ENCODE measurements around the gene PDE4D. TPM values are rescaled to one million over a fixed set of nuclear protein-coding genes. Genes with fewer than 3 reads are reported as not detected.

PDE4D gene
- total RNA-seq, 1 donor from 2014 or later, result 34.5 TPM

DNA sequence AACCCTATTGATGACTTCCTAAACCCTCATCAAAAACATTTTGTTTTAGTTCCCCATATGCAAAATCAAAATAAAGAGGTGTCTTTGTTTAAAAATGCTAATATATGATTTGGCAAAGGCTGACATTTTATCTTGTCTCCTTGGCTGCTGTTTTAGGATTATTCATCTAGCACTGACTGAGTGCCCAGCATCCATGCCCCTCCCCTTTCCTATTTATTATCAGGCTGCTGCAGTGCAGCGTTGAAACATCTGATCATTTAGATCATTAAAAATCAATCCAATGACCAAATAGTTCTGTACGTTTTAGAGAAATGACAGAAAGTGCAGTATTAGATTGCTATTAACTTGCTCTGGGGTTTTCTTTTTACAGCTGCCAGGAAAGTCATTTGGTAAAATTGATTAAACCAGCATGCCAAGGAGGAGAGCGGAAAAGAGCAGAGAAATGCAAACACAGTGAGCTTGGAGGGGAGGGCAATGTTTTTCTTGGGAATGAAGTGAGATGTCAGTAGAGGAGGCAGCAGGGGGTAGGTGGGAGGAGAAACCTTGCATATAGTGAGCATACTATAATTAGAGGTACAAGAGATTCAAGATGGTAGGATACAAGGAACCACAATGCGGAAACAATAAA, 286.3 kb downstream of the PDE4D start:
- no peak overlapping the region for H3K27ac ChIP-seq (replicated peaks)
- no peaks in the 10 kb centered on the region for H3K9me3 ChIP-seq (replicated peaks)
- H3K4me3 ChIP-seq, result no peak overlapping the region
- H3K27me3 ChIP-seq (ENCODE audit: low read depth), result peaks cover 6% of the 10 kb centered on the region
- H3K36me3 ChIP-seq, result no peaks in the 10 kb centered on the region
- intact Hi-C loops (cut with micrococcal nuclease), result no loop called here
- TF ChIP-seq, protein P1, sequence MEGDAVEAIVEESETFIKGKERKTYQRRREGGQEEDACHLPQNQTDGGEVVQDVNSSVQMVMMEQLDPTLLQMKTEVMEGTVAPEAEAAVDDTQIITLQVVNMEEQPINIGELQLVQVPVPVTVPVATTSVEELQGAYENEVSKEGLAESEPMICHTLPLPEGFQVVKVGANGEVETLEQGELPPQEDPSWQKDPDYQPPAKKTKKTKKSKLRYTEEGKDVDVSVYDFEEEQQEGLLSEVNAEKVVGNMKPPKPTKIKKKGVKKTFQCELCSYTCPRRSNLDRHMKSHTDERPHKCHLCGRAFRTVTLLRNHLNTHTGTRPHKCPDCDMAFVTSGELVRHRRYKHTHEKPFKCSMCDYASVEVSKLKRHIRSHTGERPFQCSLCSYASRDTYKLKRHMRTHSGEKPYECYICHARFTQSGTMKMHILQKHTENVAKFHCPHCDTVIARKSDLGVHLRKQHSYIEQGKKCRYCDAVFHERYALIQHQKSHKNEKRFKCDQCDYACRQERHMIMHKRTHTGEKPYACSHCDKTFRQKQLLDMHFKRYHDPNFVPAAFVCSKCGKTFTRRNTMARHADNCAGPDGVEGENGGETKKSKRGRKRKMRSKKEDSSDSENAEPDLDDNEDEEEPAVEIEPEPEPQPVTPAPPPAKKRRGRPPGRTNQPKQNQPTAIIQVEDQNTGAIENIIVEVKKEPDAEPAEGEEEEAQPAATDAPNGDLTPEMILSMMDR (IDR thresholded peaks at IDR 0.05; ENCODE audit: borderline replicate concordance), result no peak
- no peak for DNase-seq
- H3K4me1 ChIP-seq, result no peaks in the 10 kb centered on the region

DNA sequence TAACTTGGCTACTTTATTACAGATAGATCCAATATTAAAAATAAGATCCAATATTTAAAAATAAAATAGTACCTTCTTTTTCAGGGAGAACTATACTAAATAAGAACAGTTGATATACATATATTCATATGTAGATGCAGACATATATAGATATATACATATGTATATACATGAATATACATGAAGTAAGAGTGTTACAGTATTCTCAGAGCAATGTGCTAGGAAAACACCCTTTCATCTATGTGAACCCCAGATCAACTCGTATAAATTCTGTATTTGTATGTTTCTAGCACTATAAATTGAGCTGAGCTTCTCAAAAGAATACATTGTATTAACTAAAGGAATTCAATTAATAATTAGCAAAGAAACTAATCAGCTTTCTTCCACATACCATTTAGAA, 287.6 kb downstream of the PDE4D start:
- Histone ChIP-seq H3K4me3 (no peak overlapping the region), H3K4me1 (no peaks in the 10 kb centered on the region), H3K36me3 (no peaks in the 10 kb centered on the region), H3K27me3 (ENCODE audit: low read depth) (peaks cover 6% of the 10 kb centered on the region), H3K27ac (replicated peaks) (no peak overlapping the region), H3K9me3 (replicated peaks) (no peaks in the 10 kb centered on the region)
- intact Hi-C loops (cut with micrococcal nuclease), result no loop called here
- no peak for DNase-seq
- TF ChIP-seq, protein P1 (IDR thresholded peaks at IDR 0.05; ENCODE audit: borderline replicate concordance), result no peak

DNA sequence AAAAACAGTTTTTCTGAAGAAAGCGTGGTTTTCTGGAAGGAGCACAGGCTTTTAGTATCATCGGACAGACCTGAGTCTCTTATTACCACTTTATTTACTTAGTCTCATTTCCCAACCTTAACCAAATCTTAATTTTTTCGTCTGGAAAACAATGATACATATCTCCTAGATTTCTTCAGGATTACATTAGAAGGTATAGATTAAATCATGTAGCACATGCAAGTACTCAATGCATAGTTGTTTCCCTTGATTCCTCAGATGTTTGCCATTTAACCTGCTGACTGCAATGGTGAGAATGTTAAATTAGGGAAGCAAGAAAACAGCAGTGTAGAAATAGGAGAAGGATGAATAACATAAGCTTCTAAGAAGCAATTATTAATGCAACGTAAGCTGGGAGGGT, 289.4 kb downstream of the PDE4D start:
- DNase-seq, result no peak

DNA sequence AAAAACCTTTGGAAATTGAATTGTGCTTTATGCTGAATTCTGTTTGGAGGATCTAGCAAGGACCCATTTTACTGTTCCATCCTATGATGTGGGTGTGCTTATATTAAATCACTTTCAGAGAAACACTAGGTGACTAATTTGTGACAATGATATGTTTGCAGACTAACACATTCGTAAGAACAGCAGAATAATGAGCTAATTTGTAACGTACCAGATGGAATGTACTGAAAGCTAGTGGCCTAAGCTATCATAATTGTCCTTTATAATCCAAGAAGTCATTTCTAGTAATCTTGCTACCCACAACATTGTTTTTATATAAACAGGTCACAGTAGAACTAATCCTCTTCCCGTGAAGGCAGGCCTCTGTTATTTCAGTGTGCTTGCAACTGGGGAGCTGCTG, 292.5 kb downstream of the PDE4D start:
- no peak for DNase-seq
- no peaks in the 10 kb centered on the region for H3K36me3 ChIP-seq
- H3K27ac ChIP-seq (replicated peaks), result no peak overlapping the region
- TF ChIP-seq, protein P1 (IDR thresholded peaks at IDR 0.05; ENCODE audit: borderline replicate concordance), result no peak
- intact Hi-C loops (cut with micrococcal nuclease), result no loop called here
- H3K9me3 ChIP-seq (replicated peaks), result no peaks in the 10 kb centered on the region
- H3K27me3 ChIP-seq (ENCODE audit: low read depth), result no peaks in the 10 kb centered on the region
- no peaks in the 10 kb centered on the region for H3K4me1 ChIP-seq
- H3K4me3 ChIP-seq, result no peak overlapping the region

More for the DNA sequence above, 289.4 kb downstream of the PDE4D start:
- no peaks in the 10 kb centered on the region for H3K9me3 ChIP-seq (replicated peaks)
- H3K4me1 ChIP-seq, result no peaks in the 10 kb centered on the region
- TF ChIP-seq, protein P1 (IDR thresholded peaks at IDR 0.05; ENCODE audit: borderline replicate concordance), result no peak
- H3K36me3 ChIP-seq, result no peaks in the 10 kb centered on the region
- H3K4me3 ChIP-seq, result no peak overlapping the region
- intact Hi-C loops (cut with micrococcal nuclease), result no loop called here
- peaks cover 6% of the 10 kb centered on the region for H3K27me3 ChIP-seq (ENCODE audit: low read depth)
- H3K27ac ChIP-seq (replicated peaks), result no peak overlapping the region

DNA sequence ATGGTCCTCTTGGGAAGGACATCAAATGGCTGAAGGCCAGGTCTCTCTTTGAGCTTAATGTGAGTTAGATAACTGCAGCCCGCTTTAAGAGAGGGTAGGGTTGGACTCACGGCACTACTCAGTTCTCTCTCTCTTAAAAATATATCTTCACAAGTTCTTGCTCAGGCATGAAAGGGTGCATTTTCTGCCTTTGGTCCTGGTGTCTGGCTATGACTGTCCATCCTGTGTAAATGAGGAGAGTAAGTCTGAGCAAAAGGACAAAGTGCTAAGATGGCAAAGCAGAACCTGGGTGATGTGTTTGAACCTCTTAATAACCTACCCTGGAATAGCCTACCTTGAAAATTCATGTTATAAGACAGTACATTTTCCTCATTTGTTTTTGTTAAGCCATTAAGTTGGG, 293.4 kb downstream of the PDE4D start:
- Histone ChIP-seq H3K27me3 (ENCODE audit: low read depth) (no peaks in the 10 kb centered on the region), H3K36me3 (no peaks in the 10 kb centered on the region), H3K4me1 (no peaks in the 10 kb centered on the region), H3K9me3 (replicated peaks) (no peaks in the 10 kb centered on the region), H3K4me3 (no peak overlapping the region), H3K27ac (replicated peaks) (no peak overlapping the region)
- intact Hi-C loops (cut with micrococcal nuclease), result no loop called here
- TF ChIP-seq, protein P1 (IDR thresholded peaks at IDR 0.05; ENCODE audit: borderline replicate concordance), result no peak
- no peak for DNase-seq

Measured in left ventricle myocardium inferior (tissue), 1 donor.